Measurements from ENCODE around the gene SOX9. TPM values are rescaled to one million over a fixed set of nuclear protein-coding genes. Genes with fewer than 3 reads are reported as not detected.
A peak's percentile ranks its signal among the peaks of the same experiment; 100 is the strongest.
"Not testable (repeated sequence)": the region's sequence is repeated elsewhere in the genome, so short reads cannot be mapped to it uniquely, and the experiment has no call there.

SOX9 gene
- total RNA-seq, 2 donors from 2014 or later = not detected

GRCh38 chr17:72104164-72104862 lies 16.5 kb upstream of the SOX9 start:
- Mint-ChIP-seq H3K27ac (no peak overlapping the region), H3K36me3 (peaks cover 0 to 18% of the 10 kb centered on the region in 2 donors), H3K9me3 (peaks cover 5 to 10% of the 10 kb centered on the region in 2 donors)
- ATAC-seq (no peak), DNase-seq (ENCODE audit: low spot score in 2 of 2) (no peak)

- DNase-seq (ENCODE audit: low spot score in 2 of 2) = no peak
- no peak for ATAC-seq
- no peak overlapping the region for H3K27ac Mint-ChIP-seq
- peaks cover 0 to 18% of the 10 kb centered on the region in 2 donors for H3K36me3 Mint-ChIP-seq
- peaks cover 5 to 7% of the 10 kb centered on the region in 2 donors for H3K9me3 Mint-ChIP-seq
Measured at GRCh38 chr17:72104863-72105234, 16.0 kb upstream of the SOX9 start.

DNA sequence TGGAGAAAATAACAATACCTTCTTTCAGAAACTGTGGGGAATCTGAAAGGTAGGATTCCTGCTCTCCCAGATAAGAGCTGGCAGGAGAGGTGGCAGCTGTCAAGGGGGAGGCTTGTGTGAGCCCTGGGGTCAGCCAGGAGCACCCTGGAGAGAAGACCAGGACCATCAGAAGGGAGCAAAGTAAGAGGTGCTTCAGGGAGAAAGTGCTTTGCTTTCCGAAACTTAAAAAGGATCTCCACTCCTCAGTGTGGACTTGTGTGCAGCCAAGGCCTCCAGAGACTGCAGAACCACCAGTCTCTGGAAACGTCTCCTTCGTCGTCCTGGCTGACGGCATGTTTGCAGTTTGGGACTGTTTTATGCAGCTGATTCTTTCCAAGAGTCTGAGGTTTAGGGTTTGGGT lies 13.7 kb upstream of the SOX9 start:
- no peak for DNase-seq (ENCODE audit: low spot score in 2 of 2)
- H3K27ac Mint-ChIP-seq = no peak overlapping the region
- H3K36me3 Mint-ChIP-seq = peaks cover 0 to 18% of the 10 kb centered on the region in 2 donors

GRCh38 chr17:72110231-72110941 lies 10.4 kb upstream of the SOX9 start:
- Mint-ChIP-seq H3K27ac (no peak overlapping the region), H3K36me3 (peaks cover 0 to 11% of the 10 kb centered on the region in 2 donors), H3K9me3 (peaks cover 0 to 6% of the 10 kb centered on the region in 2 donors)
- DNase-seq (ENCODE audit: low spot score in 2 of 2) (no peak), ATAC-seq (no peak)

More for the DNA sequence above, 13.7 kb upstream of the SOX9 start:
- peaks cover 5 to 10% of the 10 kb centered on the region in 2 donors for H3K9me3 Mint-ChIP-seq
- no peak for ATAC-seq

GRCh38 chr17:72110942-72111318 lies 9.9 kb upstream of the SOX9 start:
- ATAC-seq (no peak), DNase-seq (ENCODE audit: low spot score in 2 of 2) (no peak)
- Mint-ChIP-seq H3K9me3 (peaks cover 0 to 6% of the 10 kb centered on the region in 2 donors), H3K27ac (no peak overlapping the region), H3K36me3 (peaks cover 0 to 10% of the 10 kb centered on the region in 2 donors)

GRCh38 chr17:72111336-72111923 lies 9.4 kb upstream of the SOX9 start:
- Mint-ChIP-seq H3K27ac (no peak overlapping the region), H3K36me3 (peaks cover 0 to 10% of the 10 kb centered on the region in 2 donors)

DNA sequence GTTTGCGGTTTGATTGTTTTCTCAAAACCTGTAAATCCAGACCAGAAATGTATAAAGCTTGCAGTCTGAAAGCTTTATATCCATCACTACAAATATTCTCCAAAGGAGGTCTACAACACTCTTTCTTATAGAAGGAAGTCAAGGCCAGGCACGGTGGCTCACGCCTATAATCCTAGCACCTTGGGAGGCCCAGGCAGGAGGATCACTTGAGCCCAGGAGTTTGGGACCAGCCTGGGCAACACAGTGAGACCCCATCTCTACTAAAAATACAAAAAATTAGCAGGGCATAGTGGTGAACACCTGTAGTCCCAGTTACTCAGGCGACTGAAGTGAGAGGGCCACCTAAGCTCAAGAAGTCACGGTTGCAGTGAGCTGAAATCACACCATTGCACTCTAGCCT lies 8.9 kb upstream of the SOX9 start:
- H3K36me3 Mint-ChIP-seq; DNase-seq (ENCODE audit: low spot score in 2 of 2); H3K9me3 Mint-ChIP-seq; H3K27ac Mint-ChIP-seq; ATAC-seq: not testable (repeated sequence)

More at GRCh38 chr17:72111336-72111923, 9.4 kb upstream of the SOX9 start:
- peaks cover 0 to 6% of the 10 kb centered on the region in 2 donors for H3K9me3 Mint-ChIP-seq
- ATAC-seq (no peak), DNase-seq (ENCODE audit: low spot score in 2 of 2) (no peak)

GRCh38 chr17:72113751-72114150 lies 7.1 kb upstream of the SOX9 start:
- ATAC-seq (no peak), DNase-seq (ENCODE audit: low spot score in 2 of 2) (no peak)
- H3K9me3 Mint-ChIP-seq = peaks cover 0 to 6% of the 10 kb centered on the region in 2 donors
- peaks cover 0 to 16% of the 10 kb centered on the region in 2 donors for H3K36me3 Mint-ChIP-seq
- H3K27ac Mint-ChIP-seq = no peak overlapping the region

DNA sequence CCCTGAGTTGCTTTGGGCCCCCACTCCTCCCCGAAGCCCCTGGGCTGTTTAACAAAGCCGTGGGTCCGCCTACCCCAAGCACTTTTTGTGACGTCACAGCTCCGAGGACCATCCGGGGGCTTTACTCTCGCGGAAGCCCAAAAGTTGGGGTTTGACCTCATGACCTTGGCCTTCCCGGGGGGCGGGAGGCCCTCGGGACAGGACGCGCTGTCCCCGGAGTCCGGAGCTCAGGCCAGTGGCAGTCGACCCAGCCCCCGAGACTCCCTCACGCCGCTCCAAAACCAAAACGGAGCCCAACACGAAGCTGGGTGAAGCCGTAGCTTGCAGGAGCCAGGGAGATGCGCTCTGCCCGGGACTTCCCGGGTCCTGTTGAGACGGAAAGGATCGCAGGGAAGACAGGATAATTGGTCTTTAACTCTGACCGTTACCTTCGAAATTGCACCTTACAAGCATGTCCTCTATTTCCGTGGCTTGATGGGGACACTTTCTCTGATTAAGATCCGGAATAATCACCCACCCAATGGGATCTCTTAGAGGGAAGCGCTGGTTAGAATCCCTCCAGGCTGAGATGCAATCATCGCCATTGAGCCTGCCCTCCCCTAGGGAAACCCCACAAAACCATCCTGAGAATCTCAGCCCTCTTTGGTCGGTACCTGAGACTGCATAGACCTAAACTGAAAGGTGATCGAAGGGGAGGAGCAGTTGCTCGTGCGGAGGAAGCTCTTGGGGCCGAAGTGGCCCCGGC lies 4.9 kb upstream of the SOX9 start:
- Mint-ChIP-seq H3K27ac (no peak overlapping the region), H3K36me3 (peaks cover 0 to 21% of the 10 kb centered on the region in 2 donors), H3K9me3 (peaks cover 0 to 3% of the 10 kb centered on the region in 2 donors)
- ATAC-seq = no peak
- DNase-seq (ENCODE audit: low spot score in 2 of 2) = no peak

- ATAC-seq = no peak
- DNase-seq (ENCODE audit: low spot score in 2 of 2) = peak in 1 of 2 donors; percentile 3
- H3K27ac Mint-ChIP-seq = no peak overlapping the region
- no peaks in the 10 kb centered on the region for H3K9me3 Mint-ChIP-seq
- H3K36me3 Mint-ChIP-seq = peaks cover 0 to 21% of the 10 kb centered on the region in 2 donors
Measured at GRCh38 chr17:72116661-72117521, 3.9 kb upstream of the SOX9 start.

- no peak overlapping the region for H3K27ac Mint-ChIP-seq
- peaks cover 0 to 22% of the 10 kb centered on the region in 2 donors for H3K36me3 Mint-ChIP-seq
- no peaks in the 10 kb centered on the region for H3K9me3 Mint-ChIP-seq
- no peak for ATAC-seq
- peak in 1 of 2 donors; percentile 4 for DNase-seq (ENCODE audit: low spot score in 2 of 2)
Measured at GRCh38 chr17:72117535-72118334, 3.1 kb upstream of the SOX9 start.

GRCh38 chr17:72118335-72119076 lies 2.3 kb upstream of the SOX9 start:
- no peak overlapping the region for H3K27ac Mint-ChIP-seq
- ATAC-seq = no peak
- DNase-seq (ENCODE audit: low spot score in 2 of 2) = peak in 1 of 2 donors; percentile 61
- no peaks in the 10 kb centered on the region for H3K9me3 Mint-ChIP-seq
- peaks cover 0 to 28% of the 10 kb centered on the region in 2 donors for H3K36me3 Mint-ChIP-seq

GRCh38 chr17:72119077-72119872 lies 1.5 kb upstream of the SOX9 start:
- DNase-seq (ENCODE audit: low spot score in 2 of 2) (no peak), ATAC-seq (no peak)
- Mint-ChIP-seq H3K27ac (no peak overlapping the region), H3K9me3 (peaks cover 0 to 1% of the 10 kb centered on the region in 2 donors), H3K36me3 (peaks cover 3 to 31% of the 10 kb centered on the region in 2 donors)

Data from activated naive CD4-positive, alpha-beta T cell treated with anti-CD3 and anti-CD28 coated beads, Interleukin-2, amount 50 U/mL, for 72 hours (primary cell).